Measurements from ENCODE around the gene ERCC1.

DNA sequence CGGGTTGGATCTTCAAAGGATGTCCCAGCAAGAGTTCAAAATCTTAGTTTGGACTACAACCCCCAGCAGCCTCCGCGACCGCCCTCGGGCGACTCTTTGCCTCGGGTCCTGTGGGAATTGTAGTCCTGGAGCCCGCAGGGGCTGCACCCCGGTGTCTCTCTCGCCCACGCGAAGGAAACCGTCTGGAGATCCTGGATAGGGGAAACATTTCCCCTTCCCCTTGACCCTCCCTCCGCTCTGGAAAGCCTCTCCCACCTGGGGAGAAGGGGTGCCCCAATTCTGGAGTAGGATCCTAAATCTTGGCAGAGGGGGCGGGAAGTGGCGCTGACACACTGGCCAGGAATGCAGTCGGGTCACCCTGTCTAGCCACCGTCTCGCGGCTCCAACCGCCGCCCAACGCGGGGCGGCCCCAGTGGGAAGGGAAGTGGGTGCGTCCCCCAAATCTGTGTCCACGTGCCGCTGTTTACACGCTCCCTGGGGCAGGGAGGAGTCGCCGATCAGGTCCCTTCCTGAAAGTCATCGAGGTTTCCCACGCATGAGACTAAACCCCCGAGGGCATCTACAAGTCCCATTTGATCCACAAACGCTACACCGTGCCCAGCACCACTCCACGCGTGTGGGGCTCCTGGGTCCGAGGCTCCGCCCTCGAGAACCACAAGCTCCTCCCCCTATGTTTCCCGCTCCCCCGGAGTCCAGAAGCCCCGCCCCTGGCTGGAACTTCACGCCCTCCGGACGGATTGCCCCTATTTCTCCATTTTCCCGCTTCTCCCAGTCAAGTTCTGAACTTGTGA is 18.1 kb downstream of the ERCC1 start:
- TF ChIP-seq, protein P1, sequence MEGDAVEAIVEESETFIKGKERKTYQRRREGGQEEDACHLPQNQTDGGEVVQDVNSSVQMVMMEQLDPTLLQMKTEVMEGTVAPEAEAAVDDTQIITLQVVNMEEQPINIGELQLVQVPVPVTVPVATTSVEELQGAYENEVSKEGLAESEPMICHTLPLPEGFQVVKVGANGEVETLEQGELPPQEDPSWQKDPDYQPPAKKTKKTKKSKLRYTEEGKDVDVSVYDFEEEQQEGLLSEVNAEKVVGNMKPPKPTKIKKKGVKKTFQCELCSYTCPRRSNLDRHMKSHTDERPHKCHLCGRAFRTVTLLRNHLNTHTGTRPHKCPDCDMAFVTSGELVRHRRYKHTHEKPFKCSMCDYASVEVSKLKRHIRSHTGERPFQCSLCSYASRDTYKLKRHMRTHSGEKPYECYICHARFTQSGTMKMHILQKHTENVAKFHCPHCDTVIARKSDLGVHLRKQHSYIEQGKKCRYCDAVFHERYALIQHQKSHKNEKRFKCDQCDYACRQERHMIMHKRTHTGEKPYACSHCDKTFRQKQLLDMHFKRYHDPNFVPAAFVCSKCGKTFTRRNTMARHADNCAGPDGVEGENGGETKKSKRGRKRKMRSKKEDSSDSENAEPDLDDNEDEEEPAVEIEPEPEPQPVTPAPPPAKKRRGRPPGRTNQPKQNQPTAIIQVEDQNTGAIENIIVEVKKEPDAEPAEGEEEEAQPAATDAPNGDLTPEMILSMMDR (conservative IDR thresholded peaks at IDR 0.05; ENCODE audit: low read depth, low read length) = no peak
- TF ChIP-seq EZH2 (IDR thresholded peaks at IDR 0.05; ENCODE audit: low read length, unreplicated experiment) = no peak

Measured in PC-3 (cell line).